Panc1 (cell line): ENCODE measurements around the gene TREML4. TPM values are rescaled to one million over a fixed set of nuclear protein-coding genes. Genes with fewer than 3 reads are reported as not detected.

Experiments
- ATAC-seq: fragments of 200-7000 bp; cut with Tn5 transposase; 2 replicates; pipeline ENCODE4 v1.9.1; 2020; ENCODE audit warnings: mild to moderate bottlenecking, moderate library complexity
- BruUV-seq: library from RNA; stranded (reverse); fragments of 400-500 nt; replicated peaks from 2 replicates; lab custom pipeline; 2021; lab: Mats Ljungman, UMichigan
- CTCF ChIA-PET: fragments of 300-600 bp; sonication (Branson Sonifier 250); formaldehyde crosslinking; loops from one replicate; lab custom pipeline; 2022; ENCODE audit warnings: antibody characterized with exemption; lab: Charles Lee
- POLR2A ChIA-PET: fragments of 300-600 bp; sonication (Branson Sonifier 250); formaldehyde crosslinking; loops from one replicate; lab custom pipeline; 2022; ENCODE audit warnings: antibody characterized with exemption; lab: Charles Lee
- DNase-seq: peaks from one replicate; pipeline ENCODE4 v3.0.0-alpha.2; 2010; ENCODE audit warnings: low read depth, low spot score
- H3K27ac ChIP-seq: 2 replicates; pipeline ENCODE4 v1.5.1; 2011; ENCODE audit warnings: mild to moderate bottlenecking, low read length, inconsistent platforms
- H3K27me3 ChIP-seq: fragments of 200-500 bp; sonication (Bioruptor generic); 2 replicates; pipeline ENCODE4 v1.6.0; 2014; ENCODE audit warnings: low read length, inconsistent platforms; ENCODE audit not compliant: control insufficient read depth, insufficient read depth
- H3K36me3 ChIP-seq: fragments of 200-500 bp; sonication (Bioruptor generic); 2 replicates; pipeline ENCODE4 v1.5.1; 2014; ENCODE audit warnings: inconsistent platforms, mild to moderate bottlenecking, low read length, moderate library complexity; ENCODE audit not compliant: control insufficient read depth, insufficient read depth
- H3K4me1 ChIP-seq: 2 replicates; pipeline ENCODE4 v1.5.1; 2011; ENCODE audit warnings: inconsistent platforms, mild to moderate bottlenecking, low read length, moderate library complexity; ENCODE audit not compliant: control insufficient read depth, insufficient read depth
- H3K4me3 ChIP-seq, 2 experiments: 2 replicates each; pipeline ENCODE4 v1.5.1; 2011 to 2012; ENCODE audit warnings: low read depth in 2 of 2, low read length in 2 of 2, mild to moderate bottlenecking in 2 of 2, inconsistent platforms in 1 of 2, moderate library complexity in 1 of 2
- H3K9me3 ChIP-seq: fragments of 200-500 bp; sonication (Bioruptor generic); 2 replicates; pipeline ENCODE4 v1.5.1; 2014; ENCODE audit warnings: low read depth, mild to moderate bottlenecking, inconsistent platforms, low read length, moderate library complexity; ENCODE audit not compliant: control insufficient read depth, insufficient read depth
- CTCF ChIP-seq: fragments of 450-650 bp; IDR thresholded peaks from 2 replicates; pipeline ENCODE4 v1.5.1; 2017; ENCODE audit warnings: mild to moderate bottlenecking
- POLR2AphosphoS5 ChIP-seq: IDR thresholded peaks from 2 replicates; pipeline ENCODE4 v1.6.1; 2012; ENCODE audit warnings: mild to moderate bottlenecking, low read depth, low read length, moderate library complexity
- REST ChIP-seq, 2 experiments: IDR thresholded peaks; 2 replicates each; pipeline ENCODE4 v1.6.1; 2011 to 2012; ENCODE audit warnings: low read depth in 2 of 2, control low read depth in 1 of 2, low read length in 1 of 2, mild to moderate bottlenecking in 1 of 2, moderate library complexity in 1 of 2; ENCODE audit not compliant: insufficient read depth in 1 of 2
- SIN3A ChIP-seq: IDR thresholded peaks from 2 replicates; pipeline ENCODE4 v1.6.1; 2012; ENCODE audit warnings: low read depth, mild to moderate bottlenecking, low read length, moderate library complexity, borderline replicate concordance; ENCODE audit not compliant: insufficient read depth
- TCF7L2 ChIP-seq: IDR thresholded peaks from 2 replicates; pipeline ENCODE4 v1.6.1; 2011; ENCODE audit warnings: mild to moderate bottlenecking, low read depth, low read length, inconsistent platforms
- in situ Hi-C: cut with HindIII; loops from 2 replicates; pipeline ENCODE4 v1.10.0; 2016; ENCODE audit warnings: low sequenced_read_pairs, low pct_unique_long_range_greater_than_20kb
- intact Hi-C: fragments of 100-400 bp; cut with micrococcal nuclease; formaldehyde crosslinking; loops from one replicate; pipeline ENCODE4 v1.10.0; 2022; ENCODE audit not compliant: unreplicated experiment
- total RNA-seq: library from RNA; stranded (reverse); gene quantifications from one replicate; pipeline ENCODE4 v1.2.1, GENCODE V29; 2021; ENCODE audit not compliant: unreplicated experiment

Gene TREML4
- total RNA-seq, 1 experiment from 2014 or later: not detected

GRCh38 chr6:41209547-41210320 lies 18.4 kb upstream of the TREML4 start:
- POLR2A ChIA-PET: no interaction called here
- in situ Hi-C loops (no loop called here), intact Hi-C loops (no loop called here)
- Histone ChIP-seq H3K4me3 (no peak overlapping the region), H3K27me3 (peaks cover 13% of the 10 kb centered on the region), H3K27ac (no peak overlapping the region), H3K9me3 (no peaks in the 10 kb centered on the region), H3K4me1 (no peaks in the 10 kb centered on the region), H3K36me3 (no peaks in the 10 kb centered on the region)
- DNase-seq (no peak), ATAC-seq (no peak)
- TF ChIP-seq POLR2AphosphoS5: no peak
- TF ChIP-seq TCF7L2: no peak
- no peak for TF ChIP-seq SIN3A
- no peak for TF ChIP-seq CTCF
- TF ChIP-seq REST (IDR thresholded peaks at IDR 0.05; ENCODE audit: insufficient read depth in 1 of 2, low read depth in 2 of 2, low read length in 1 of 2): no peak
- no TSS peak for BruUV-seq
- CTCF ChIA-PET: no interaction called here

GRCh38 chr6:41214559-41215238 lies 13.4 kb upstream of the TREML4 start:
- no peak for ATAC-seq
- peaks cover 4% of the 10 kb centered on the region; the same call in 1 of the 2 replicates for H3K9me3 ChIP-seq
- ChIA-PET POLR2A (no interaction called here), CTCF (interaction anchor here (0.7 kb wide), 1 partner anchor 40 kb away, joined by 3 read pairs; no protein-coding TSS in a partner anchor)
- no peaks in the 10 kb centered on the region for H3K36me3 ChIP-seq
- H3K4me1 ChIP-seq: no peaks in the 10 kb centered on the region
- TF ChIP-seq REST (IDR thresholded peaks at IDR 0.05; ENCODE audit: insufficient read depth in 1 of 2, low read depth in 2 of 2, low read length in 1 of 2) (no peak), SIN3A (no peak), POLR2AphosphoS5 (no peak), TCF7L2 (no peak), CTCF (no peak)
- in situ Hi-C loops (no loop called here), intact Hi-C loops (no loop called here)
- no TSS peak for BruUV-seq
- DNase-seq: no peak
- H3K27me3 ChIP-seq: peaks cover 8% of the 10 kb centered on the region
- H3K27ac ChIP-seq: no peak overlapping the region
- no peak overlapping the region for H3K4me3 ChIP-seq
